ENCODE measurements around the gene PSMB1. TPM values are rescaled to one million over a fixed set of nuclear protein-coding genes. Genes with fewer than 3 reads are reported as not detected.
"Not testable (repeated sequence)": the region's sequence is repeated elsewhere in the genome, so short reads cannot be mapped to it uniquely, and the experiment has no call there.

PSMB1 gene
- total RNA-seq, 1 donor from 2014 or later = 139 TPM

DNA sequence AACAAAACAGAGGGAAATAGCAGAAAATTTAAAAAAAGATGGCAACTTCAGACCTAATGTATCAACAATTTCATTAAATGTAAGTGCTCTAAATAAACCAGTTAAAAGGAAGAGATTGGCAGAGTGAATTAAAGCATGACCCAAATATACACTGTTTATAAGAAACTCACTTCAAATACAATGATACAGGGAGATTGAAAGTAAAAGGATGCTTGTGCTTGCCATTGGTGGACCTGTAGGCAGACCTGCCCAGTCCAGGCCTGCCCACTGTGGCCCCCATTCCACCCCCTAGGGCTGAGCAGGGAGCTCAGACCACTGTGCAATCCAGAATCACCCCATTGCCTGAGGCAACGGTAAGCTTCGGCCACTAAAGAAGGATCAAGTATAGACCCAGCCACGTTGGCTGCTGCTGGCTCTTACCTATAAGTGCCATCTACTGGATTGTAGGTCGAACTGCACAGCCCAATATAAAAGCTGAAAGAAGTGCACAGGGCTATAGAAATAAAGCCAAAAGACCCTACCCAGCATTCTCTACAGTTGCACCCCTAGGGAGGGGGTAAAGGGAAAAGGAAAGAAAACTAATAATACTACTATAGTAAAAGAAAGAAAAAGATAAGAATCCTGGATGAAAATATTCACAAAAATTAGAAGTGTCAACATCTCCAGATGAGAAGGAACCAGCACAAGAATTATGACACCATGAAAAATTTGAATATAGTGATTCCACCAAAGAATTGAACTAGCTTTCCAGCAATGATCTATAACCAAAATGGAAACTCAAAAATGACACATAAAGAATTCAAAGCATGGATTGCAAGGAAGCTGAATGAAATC lies 36.1 kb downstream of the PSMB1 start:
- DNase-seq (ENCODE audit: extremely low spot score, unreplicated experiment) = no peak
- no peak overlapping the region for H3K4me3 Mint-ChIP-seq (ENCODE audit: unreplicated experiment)

DNA sequence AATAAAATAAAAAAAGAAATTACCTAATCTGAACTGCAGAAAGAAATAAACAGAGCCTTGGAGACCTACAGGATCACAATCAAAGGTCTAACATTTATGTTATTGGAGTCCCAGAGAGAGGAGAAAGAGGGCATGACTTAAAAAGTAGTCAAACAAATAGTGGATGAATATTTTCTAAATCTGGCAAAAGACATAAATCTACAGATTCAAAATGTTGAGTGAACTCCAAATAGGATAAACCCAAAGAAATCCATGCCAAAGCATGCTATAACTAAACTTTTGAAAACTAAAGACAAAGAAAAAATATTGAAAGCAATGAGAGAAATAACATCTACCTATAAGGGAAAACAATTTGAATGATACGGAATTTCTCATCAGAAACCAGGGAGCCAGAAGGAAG lies 38.2 kb downstream of the PSMB1 start:
- Mint-ChIP-seq H3K36me3 (ENCODE audit: unreplicated experiment) (no peaks in the 10 kb centered on the region), H3K4me1 (ENCODE audit: unreplicated experiment) (no peaks in the 10 kb centered on the region), H3K4me3 (ENCODE audit: unreplicated experiment) (no peak overlapping the region), H3K27ac (ENCODE audit: unreplicated experiment) (no peak overlapping the region), H3K9me3 (ENCODE audit: unreplicated experiment) (peaks cover 6% of the 10 kb centered on the region), H3K27me3 (ENCODE audit: unreplicated experiment) (peaks cover 56% of the 10 kb centered on the region)
- no peak for TF ChIP-seq CTCF (IDR thresholded peaks at IDR 0.05)
- no peak for DNase-seq (ENCODE audit: extremely low spot score, unreplicated experiment)

More for the DNA sequence above, 36.1 kb downstream of the PSMB1 start:
- H3K9me3 Mint-ChIP-seq (ENCODE audit: unreplicated experiment) = peaks cover 9% of the 10 kb centered on the region
- H3K4me1 Mint-ChIP-seq (ENCODE audit: unreplicated experiment) = no peaks in the 10 kb centered on the region
- peaks cover 65% of the 10 kb centered on the region for H3K27me3 Mint-ChIP-seq (ENCODE audit: unreplicated experiment)
- H3K36me3 Mint-ChIP-seq (ENCODE audit: unreplicated experiment) = no peaks in the 10 kb centered on the region
- no peak overlapping the region for H3K27ac Mint-ChIP-seq (ENCODE audit: unreplicated experiment)
- TF ChIP-seq CTCF (IDR thresholded peaks at IDR 0.05) = peak; percentile 87

DNA sequence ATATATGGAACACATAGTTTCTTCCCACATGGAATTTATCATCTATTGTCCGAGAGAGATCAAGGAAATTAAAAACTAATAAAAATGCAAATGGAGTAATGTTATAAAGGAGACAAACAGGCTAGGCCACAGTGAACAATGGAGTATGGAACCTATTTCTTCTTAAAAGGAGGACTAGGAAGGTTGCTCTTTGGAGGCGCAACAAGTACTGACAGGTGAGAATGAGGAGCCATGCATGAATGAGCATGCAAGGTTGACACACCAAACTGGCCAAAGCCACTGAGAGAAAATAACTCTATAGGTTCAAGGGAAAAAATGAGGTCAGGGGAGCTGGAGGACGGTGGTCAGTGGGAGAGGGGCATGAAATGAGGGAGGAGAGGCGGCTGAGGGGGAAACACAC lies 40.9 kb downstream of the PSMB1 start:
- TF ChIP-seq CTCF (IDR thresholded peaks at IDR 0.05) = no peak
- peaks cover 6% of the 10 kb centered on the region for H3K9me3 Mint-ChIP-seq (ENCODE audit: unreplicated experiment)
- H3K4me1 Mint-ChIP-seq (ENCODE audit: unreplicated experiment) = no peaks in the 10 kb centered on the region
- H3K27ac Mint-ChIP-seq (ENCODE audit: unreplicated experiment) = no peak overlapping the region
- no peak overlapping the region for H3K4me3 Mint-ChIP-seq (ENCODE audit: unreplicated experiment)
- no peak for DNase-seq (ENCODE audit: extremely low spot score, unreplicated experiment)
- H3K27me3 Mint-ChIP-seq (ENCODE audit: unreplicated experiment) = peaks cover 31% of the 10 kb centered on the region
- no peaks in the 10 kb centered on the region for H3K36me3 Mint-ChIP-seq (ENCODE audit: unreplicated experiment)

- Mint-ChIP-seq H3K27me3 (ENCODE audit: unreplicated experiment) (peaks cover 34% of the 10 kb centered on the region), H3K36me3 (ENCODE audit: unreplicated experiment) (no peaks in the 10 kb centered on the region), H3K4me1 (ENCODE audit: unreplicated experiment) (no peaks in the 10 kb centered on the region), H3K27ac (ENCODE audit: unreplicated experiment) (no peak overlapping the region), H3K4me3 (ENCODE audit: unreplicated experiment) (no peak overlapping the region), H3K9me3 (ENCODE audit: unreplicated experiment) (peaks cover 6% of the 10 kb centered on the region)
- no peak for TF ChIP-seq CTCF (IDR thresholded peaks at IDR 0.05)
- peak; percentile 56 for DNase-seq (ENCODE audit: extremely low spot score, unreplicated experiment)
Measured at GRCh38 chr6:170510631-170511030, 42.5 kb downstream of the PSMB1 start.

- DNase-seq (ENCODE audit: extremely low spot score, unreplicated experiment) = no peak
- Mint-ChIP-seq H3K4me3 (ENCODE audit: unreplicated experiment) (no peak overlapping the region), H3K4me1 (ENCODE audit: unreplicated experiment) (no peaks in the 10 kb centered on the region), H3K36me3 (ENCODE audit: unreplicated experiment) (no peaks in the 10 kb centered on the region), H3K9me3 (ENCODE audit: unreplicated experiment) (peaks cover under 1% of the 10 kb centered on the region), H3K27ac (ENCODE audit: unreplicated experiment) (no peak overlapping the region), H3K27me3 (ENCODE audit: unreplicated experiment) (peaks cover 28% of the 10 kb centered on the region)
- no peak for TF ChIP-seq CTCF (IDR thresholded peaks at IDR 0.05)
Measured at GRCh38 chr6:170509723-170510018, 43.4 kb downstream of the PSMB1 start.

- not testable (repeated sequence) for DNase-seq (ENCODE audit: extremely low spot score, unreplicated experiment); H3K9me3 Mint-ChIP-seq (ENCODE audit: unreplicated experiment); H3K4me3 Mint-ChIP-seq (ENCODE audit: unreplicated experiment); H3K4me1 Mint-ChIP-seq (ENCODE audit: unreplicated experiment); H3K27ac Mint-ChIP-seq (ENCODE audit: unreplicated experiment); H3K36me3 Mint-ChIP-seq (ENCODE audit: unreplicated experiment)
- peaks cover 26% of the 10 kb centered on the region for H3K27me3 Mint-ChIP-seq (ENCODE audit: unreplicated experiment)
Measured at GRCh38 chr6:170508892-170509722, 44.0 kb downstream of the PSMB1 start.

DNA sequence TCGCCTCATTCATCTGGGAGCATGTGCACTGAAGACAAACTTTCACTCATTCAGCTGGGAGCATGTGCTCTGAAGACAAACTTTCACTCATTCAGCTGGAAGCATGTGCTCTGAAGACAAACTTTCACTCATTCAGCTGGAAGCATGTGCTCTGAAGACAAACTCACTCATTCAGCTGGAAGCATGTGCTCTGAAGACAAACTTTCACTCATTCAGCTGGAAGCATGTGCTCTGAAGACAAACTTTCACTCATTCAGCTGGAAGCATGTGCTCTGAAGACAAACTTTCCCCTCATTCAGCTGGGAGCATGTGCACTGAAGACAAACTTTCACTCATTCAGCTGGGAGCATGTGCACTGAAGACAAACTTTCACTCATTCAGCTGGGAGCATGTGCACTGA lies 44.8 kb downstream of the PSMB1 start:
- H3K27ac Mint-ChIP-seq (ENCODE audit: unreplicated experiment); H3K4me1 Mint-ChIP-seq (ENCODE audit: unreplicated experiment): not testable (repeated sequence)

More for the DNA sequence above, 44.8 kb downstream of the PSMB1 start:
- not testable (repeated sequence) for H3K4me3 Mint-ChIP-seq (ENCODE audit: unreplicated experiment); DNase-seq (ENCODE audit: extremely low spot score, unreplicated experiment); H3K36me3 Mint-ChIP-seq (ENCODE audit: unreplicated experiment); H3K9me3 Mint-ChIP-seq (ENCODE audit: unreplicated experiment)
- H3K27me3 Mint-ChIP-seq (ENCODE audit: unreplicated experiment) = peaks cover 25% of the 10 kb centered on the region
